ENCODE results near the gene UTS2. TPM values are rescaled to one million over a fixed set of nuclear protein-coding genes. Genes with fewer than 3 reads are reported as not detected.
A peak's percentile ranks its signal among the peaks of the same experiment; 100 is the strongest.

Gene UTS2, protein sequence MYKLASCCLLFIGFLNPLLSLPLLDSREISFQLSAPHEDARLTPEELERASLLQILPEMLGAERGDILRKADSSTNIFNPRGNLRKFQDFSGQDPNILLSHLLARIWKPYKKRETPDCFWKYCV
- total RNA-seq (2012; rRNA removed), result not detected in 2 replicates
- not detected in 2 replicates for polyA plus RNA-seq (2012; rRNA removed)
- not detected in 2 replicates for polyA plus RNA-seq (2012; cell fraction: cytosol; rRNA removed)
- polyA plus RNA-seq (2012; cell fraction: nucleus; rRNA removed; ENCODE audit: low replicate concordance), result not detected in 2 replicates
- Bru-seq, nascent RNA, result percentile 8 among the genes with signal in this experiment
- BruChase-seq, experiment 1, labeled RNA remaining after a 6-hour chase, result percentile 4 among the genes with signal in this experiment
- BruChase-seq, experiment 2, labeled RNA remaining after a 2-hour chase, result not detected
- long read RNA-seq, result 0 reads

DNA sequence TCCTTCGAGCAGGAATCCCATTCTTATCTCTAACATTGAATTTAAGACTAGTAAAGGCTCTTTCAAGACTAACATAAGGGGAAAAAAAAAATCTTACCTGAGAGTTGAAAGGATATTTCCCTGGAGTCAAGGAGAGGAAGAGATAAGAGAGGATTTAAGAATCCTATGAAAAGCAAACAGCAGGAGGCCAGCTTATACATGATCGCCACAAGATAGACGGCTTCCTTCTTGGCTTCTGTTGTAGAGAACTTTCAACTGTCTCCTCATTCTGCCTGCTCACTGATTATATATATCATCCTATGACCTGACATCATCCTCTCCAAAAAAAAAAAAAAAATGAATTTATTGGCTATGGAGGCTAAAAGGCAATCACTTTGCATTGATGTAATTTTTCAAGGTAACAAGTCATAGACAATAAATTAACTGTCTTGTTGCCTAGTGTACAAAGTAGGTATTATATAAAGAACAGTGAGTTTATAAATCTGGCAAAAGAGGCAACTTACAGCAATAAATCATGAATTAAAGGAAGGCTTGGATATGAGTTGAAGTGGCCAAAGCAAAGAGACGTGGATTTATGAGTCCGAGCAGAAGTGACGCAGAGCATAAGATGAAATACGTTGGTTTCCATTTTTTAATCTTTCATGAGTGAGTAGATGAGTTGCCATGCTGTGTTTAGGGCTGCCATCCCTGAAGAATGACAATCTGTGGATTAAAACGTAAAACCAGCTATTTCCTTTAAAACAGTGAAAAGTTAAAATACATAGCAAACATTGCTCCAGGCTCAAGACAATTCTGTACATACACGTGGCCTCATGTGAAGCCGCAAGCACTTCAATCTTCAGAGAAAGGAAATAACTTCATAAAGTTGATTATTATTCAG lies at the start of gene UTS2:
Gene UTS2, minus strand, starts transcription at position 262 of the 880 bp plus-strand sequence. Its CDS starts 62 bp downstream, at position 200.
- Histone ChIP-seq H2BK15ac (ENCODE audit: low read depth, low read length) (no peak within 1 kb of the TSS), H2AK5ac (ENCODE audit: low read depth, low read length) (no peak within 1 kb of the TSS), H3K36me3 (ENCODE audit: control insufficient read depth, insufficient read depth, low read length) (no peaks in the 10 kb centered on the region), H2BK120ac (ENCODE audit: low read depth, low read length) (no peak within 1 kb of the TSS), H3K14ac (replicated peaks; ENCODE audit: low read depth, low read length) (no peak within 1 kb of the TSS), H4K91ac (ENCODE audit: insufficient read depth, low read depth, low read length) (no peak within 1 kb of the TSS), H3K27ac (ENCODE audit: insufficient read depth, low read length) (no peak within 1 kb of the TSS), H3K4ac (ENCODE audit: low read depth, low read length) (no peak within 1 kb of the TSS), H2BK20ac (ENCODE audit: low read depth, low read length) (no peak within 1 kb of the TSS), H2AFZ (replicated peaks; ENCODE audit: low read length, poor library complexity) (no peak within 1 kb of the TSS), H4K5ac (ENCODE audit: low read depth, low read length) (no peak within 1 kb of the TSS), H3K56ac (ENCODE audit: extremely low read depth, insufficient read depth, low read length) (no peak within 1 kb of the TSS), H4K20me1 (ENCODE audit: insufficient read depth, low read length) (no peaks in the 10 kb centered on the region), H3K27me3 (ENCODE audit: control insufficient read depth, insufficient read depth, low read length) (peaks cover 2% of the 10 kb centered on the region; the same call in 1 of the 2 replicates), H4K8ac (ENCODE audit: low read depth in 2 of 2, low read length in 2 of 2) (no peak within 1 kb of the TSS), H3K4me1 (ENCODE audit: control insufficient read depth, insufficient read depth, low read length) (no peaks in the 10 kb centered on the region), H3K9me1 (ENCODE audit: insufficient read depth, low read length) (0 out of 2 replicates have a peak, but pooled peaks cover 3% of the 10 kb centered on the region), H2BK5ac (ENCODE audit: low read depth, low read length, poor library complexity, severe bottlenecking) (no peak within 1 kb of the TSS), H3K79me1 (ENCODE audit: low read depth in 1 of 2, low read length in 2 of 2) (no peaks in the 10 kb centered on the region), H3K23ac (ENCODE audit: low read depth, low read length) (no peak within 1 kb of the TSS), H2AK9ac (replicated peaks; ENCODE audit: low read depth, low read length, poor library complexity) (no peak within 1 kb of the TSS), H3K4me2 (ENCODE audit: low read depth, low read length) (no peak within 1 kb of the TSS), H3K18ac (ENCODE audit: low read depth, low read length) (no peak within 1 kb of the TSS), H3K9ac (ENCODE audit: low read depth, low read length) (no peak within 1 kb of the TSS), H3K9me3 (ENCODE audit: control insufficient read depth, insufficient read depth, low read length) (no peaks in the 10 kb centered on the region), H3K4me3 (ENCODE audit: insufficient read depth, low read depth, low read length) (no peak within 1 kb of the TSS)
- CTCF ChIA-PET, result no interaction called here
- no TSS peak for BruUV-seq (replicated peaks)
- dilution Hi-C loops (cut with HindIII; ENCODE audit: low sequenced_read_pairs, unreplicated experiment), result no loop called here
- TF ChIP-seq MAZ (IDR thresholded peaks at IDR 0.05; ENCODE audit: borderline replicate concordance, low read depth, low read length) (no peak), RAD21 (IDR thresholded peaks at IDR 0.05; ENCODE audit: low read length) (no peak), POLR2A (IDR thresholded peaks at IDR 0.05; ENCODE audit: low read depth, low read length) (no peak)
- TF ChIP-seq, protein P1, sequence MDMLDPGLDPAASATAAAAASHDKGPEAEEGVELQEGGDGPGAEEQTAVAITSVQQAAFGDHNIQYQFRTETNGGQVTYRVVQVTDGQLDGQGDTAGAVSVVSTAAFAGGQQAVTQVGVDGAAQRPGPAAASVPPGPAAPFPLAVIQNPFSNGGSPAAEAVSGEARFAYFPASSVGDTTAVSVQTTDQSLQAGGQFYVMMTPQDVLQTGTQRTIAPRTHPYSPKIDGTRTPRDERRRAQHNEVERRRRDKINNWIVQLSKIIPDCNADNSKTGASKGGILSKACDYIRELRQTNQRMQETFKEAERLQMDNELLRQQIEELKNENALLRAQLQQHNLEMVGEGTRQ (IDR thresholded peaks at IDR 0.05; ENCODE audit: low read depth, low read length), result no peak
- in situ Hi-C loops (cut with MboI; ENCODE audit: low sequenced_read_pairs), result no loop called here
- intact Hi-C loops (cut with micrococcal nuclease), result no loop called here
- DNase-seq (no peak), ATAC-seq (ENCODE audit: low read depth) (no peak)
- POLR2A ChIA-PET (ENCODE audit: unreplicated experiment), result interaction anchor here (0.6 kb wide), 1 partner anchor 98 kb away, joined by 4 read pairs; no protein-coding TSS in a partner anchor
- 40% methylated on average over 1 of the region's 10 CpGs; no CpG with 5 or more reads in 1 of the 2 experiments for WGBS, 2 experiments (ENCODE audit: extremely low coverage in 2 of 2, insufficient read length in 1 of 2)
